OCI-LY1 (cell line): ENCODE results near the gene UCP3.

Experiments
- CTCF ChIP-seq: fragments of 200-600 bp; sonication (generic), shearing (Covaris generic); IDR thresholded peaks from 2 replicates; pipeline ENCODE4 v1.5.1; 2017; ENCODE audit warnings: mild to moderate bottlenecking, antibody characterized with exemption, low read length, moderate library complexity, mixed read lengths
- EZH2 ChIP-seq: fragments of 200-600 bp; sonication (generic), shearing (Covaris generic); IDR thresholded peaks from 2 replicates; pipeline ENCODE4 v1.8.0; 2017; ENCODE audit warnings: borderline replicate concordance, mixed run types, mild to moderate bottlenecking, antibody characterized with exemption, low read length, moderate library complexity, mixed read lengths

- TF ChIP-seq CTCF (no peak), EZH2 (no peak)
These were observed 4.3 kb upstream of the UCP3 start for GRCh38 chr11:74013141-74013540.
